DOHH2 (cell line): ENCODE results near the gene TPMT.

Source experiments
- H3F3A ChIP-seq: fragments of 200-600 bp; sonication (generic), shearing (Covaris generic); 2 replicates; pipeline ENCODE4 v1.6.0; 2016; ENCODE audit warnings: antibody characterized with exemption, mild to moderate bottlenecking; ENCODE audit not compliant: control insufficient read depth, insufficient read depth
- H3K27ac ChIP-seq: fragments of 200-600 bp; sonication (generic); 2 replicates; pipeline ENCODE4 v1.5.1; 2014; ENCODE audit warnings: low read depth, mild to moderate bottlenecking, low read length, moderate library complexity
- H3K27me3 ChIP-seq: fragments of 200-600 bp; sonication (generic); 2 replicates; pipeline ENCODE4 v1.6.1; 2014; ENCODE audit warnings: mild to moderate bottlenecking, low read length, mixed read lengths; ENCODE audit not compliant: control insufficient read depth
- H3K36me3 ChIP-seq: fragments of 200-600 bp; sonication (generic); 2 replicates; pipeline ENCODE4 v1.6.1; 2014; ENCODE audit warnings: mild to moderate bottlenecking, low read length, moderate library complexity, mixed read lengths; ENCODE audit not compliant: control insufficient read depth
- H3K4me1 ChIP-seq: fragments of 200-600 bp; sonication (generic); 2 replicates; pipeline ENCODE4 v1.6.1; 2014; ENCODE audit warnings: mild to moderate bottlenecking, low read length, mixed read lengths; ENCODE audit not compliant: control insufficient read depth
- H3K4me2 ChIP-seq: fragments of 200-600 bp; sonication (generic); 2 replicates; pipeline ENCODE4 v1.6.0; 2014; ENCODE audit warnings: mild to moderate bottlenecking, low read length, moderate library complexity
- H3K4me3 ChIP-seq: fragments of 200-600 bp; sonication (generic); 2 replicates; pipeline ENCODE4 v1.5.1; 2014; ENCODE audit warnings: mild to moderate bottlenecking, low read length, mixed read lengths
- H3K79me2 ChIP-seq: fragments of 200-600 bp; sonication (generic); 2 replicates; pipeline ENCODE4 v1.6.1; 2014; ENCODE audit warnings: mild to moderate bottlenecking, low read length, mixed read lengths; ENCODE audit not compliant: control insufficient read depth
- H3K9me2 ChIP-seq: fragments of 200-600 bp; sonication (generic); replicated peaks from 2 replicates; pipeline ENCODE4 v1.6.1; 2014; ENCODE audit warnings: mild to moderate bottlenecking, low read length, mixed read lengths; ENCODE audit not compliant: control insufficient read depth
- H3K9me3 ChIP-seq: fragments of 200-600 bp; sonication (generic); 2 replicates; pipeline ENCODE4 v1.6.1; 2014; ENCODE audit warnings: antibody characterized with exemption, low read length, mixed read lengths; ENCODE audit not compliant: control insufficient read depth, insufficient read depth
- H4K20me1 ChIP-seq: fragments of 200-600 bp; sonication (generic); 2 replicates; pipeline ENCODE4 v1.6.0; 2014; ENCODE audit warnings: low read depth, mild to moderate bottlenecking, antibody characterized with exemption, low read length, moderate library complexity; ENCODE audit not compliant: control insufficient read depth, insufficient read depth
- EZH2phosphoT487 ChIP-seq: fragments of 200-600 bp; sonication (generic); IDR thresholded peaks from 2 replicates; pipeline ENCODE4 v1.6.1; 2017; ENCODE audit warnings: borderline replicate concordance, mild to moderate bottlenecking, antibody characterized with exemption, low read length, moderate library complexity, mixed read lengths
- TF ChIP-seq, protein P1 (sequence below): fragments of 200-600 bp; sonication (generic); IDR thresholded peaks from one replicate; pipeline ENCODE4 v1.5.1; 2014; ENCODE audit warnings: antibody characterized with exemption, mild to moderate bottlenecking, low read depth, low read length; ENCODE audit not compliant: poor library complexity, severe bottlenecking

TPMT gene

DNA sequence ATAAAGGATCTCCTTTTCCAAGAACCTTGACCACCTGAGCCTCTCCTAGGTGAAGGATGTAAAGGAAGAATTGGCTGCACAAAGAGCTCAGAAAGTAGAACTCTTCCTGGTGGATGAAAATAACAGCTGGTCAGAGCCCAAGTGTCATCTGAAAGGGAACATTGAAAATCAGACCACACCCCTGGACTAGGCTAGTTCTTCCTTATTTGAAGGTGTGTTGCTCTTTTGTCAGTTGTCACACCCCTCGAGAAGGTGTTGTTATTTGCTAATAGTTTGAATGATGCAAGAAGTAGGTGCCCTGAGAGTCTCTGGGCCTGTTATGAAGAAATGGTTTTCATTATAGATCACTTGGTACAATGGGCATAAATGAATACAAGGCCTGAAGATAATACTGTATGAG, 63.5 kb downstream of the TPMT start:
- Histone ChIP-seq H3K36me3 (no peaks in the 10 kb centered on the region), H3K27ac (no peak overlapping the region), H3K27me3 (no peaks in the 10 kb centered on the region), H3K4me3 (no peak overlapping the region), H3K9me3 (no peaks in the 10 kb centered on the region), H3K79me2 (no peaks in the 10 kb centered on the region), H3K4me1 (no peaks in the 10 kb centered on the region), H3K4me2 (no peak overlapping the region), H4K20me1 (no peaks in the 10 kb centered on the region), H3K9me2 (no peaks in the 10 kb centered on the region), H3F3A (no peaks in the 10 kb centered on the region)
- TF ChIP-seq, protein P1, sequence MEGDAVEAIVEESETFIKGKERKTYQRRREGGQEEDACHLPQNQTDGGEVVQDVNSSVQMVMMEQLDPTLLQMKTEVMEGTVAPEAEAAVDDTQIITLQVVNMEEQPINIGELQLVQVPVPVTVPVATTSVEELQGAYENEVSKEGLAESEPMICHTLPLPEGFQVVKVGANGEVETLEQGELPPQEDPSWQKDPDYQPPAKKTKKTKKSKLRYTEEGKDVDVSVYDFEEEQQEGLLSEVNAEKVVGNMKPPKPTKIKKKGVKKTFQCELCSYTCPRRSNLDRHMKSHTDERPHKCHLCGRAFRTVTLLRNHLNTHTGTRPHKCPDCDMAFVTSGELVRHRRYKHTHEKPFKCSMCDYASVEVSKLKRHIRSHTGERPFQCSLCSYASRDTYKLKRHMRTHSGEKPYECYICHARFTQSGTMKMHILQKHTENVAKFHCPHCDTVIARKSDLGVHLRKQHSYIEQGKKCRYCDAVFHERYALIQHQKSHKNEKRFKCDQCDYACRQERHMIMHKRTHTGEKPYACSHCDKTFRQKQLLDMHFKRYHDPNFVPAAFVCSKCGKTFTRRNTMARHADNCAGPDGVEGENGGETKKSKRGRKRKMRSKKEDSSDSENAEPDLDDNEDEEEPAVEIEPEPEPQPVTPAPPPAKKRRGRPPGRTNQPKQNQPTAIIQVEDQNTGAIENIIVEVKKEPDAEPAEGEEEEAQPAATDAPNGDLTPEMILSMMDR: no peak
- no peak for TF ChIP-seq EZH2phosphoT487

DNA sequence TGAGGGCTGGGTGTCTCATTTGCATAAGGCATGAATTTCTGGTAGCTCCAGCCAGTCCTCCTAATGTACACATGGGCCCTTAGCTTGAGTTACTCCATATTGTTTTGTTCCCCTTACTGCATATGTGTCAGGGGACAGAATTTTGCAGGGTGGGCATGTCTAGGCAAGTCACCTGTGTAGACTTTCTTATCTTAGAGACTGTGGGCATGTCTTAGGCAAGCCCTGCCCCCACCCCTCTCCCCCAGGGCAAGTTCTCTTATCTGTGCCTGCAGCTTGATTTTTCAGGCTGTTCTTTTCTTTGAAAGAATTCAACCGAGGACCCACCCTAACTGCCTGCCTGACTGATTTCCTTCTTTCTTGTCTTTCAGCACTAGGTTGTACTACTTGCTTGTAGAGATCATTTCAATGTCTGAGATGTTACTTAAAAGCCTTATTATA, 64.5 kb downstream of the TPMT start:
- Histone ChIP-seq H3F3A (no peaks in the 10 kb centered on the region), H3K9me2 (no peaks in the 10 kb centered on the region), H3K27ac (no peak overlapping the region), H3K27me3 (no peaks in the 10 kb centered on the region), H4K20me1 (no peaks in the 10 kb centered on the region), H3K4me2 (no peak overlapping the region), H3K4me1 (no peaks in the 10 kb centered on the region), H3K4me3 (no peak overlapping the region), H3K36me3 (no peaks in the 10 kb centered on the region), H3K9me3 (no peaks in the 10 kb centered on the region), H3K79me2 (no peaks in the 10 kb centered on the region)
- TF ChIP-seq, protein P1: no peak
- TF ChIP-seq EZH2phosphoT487: no peak

DNA sequence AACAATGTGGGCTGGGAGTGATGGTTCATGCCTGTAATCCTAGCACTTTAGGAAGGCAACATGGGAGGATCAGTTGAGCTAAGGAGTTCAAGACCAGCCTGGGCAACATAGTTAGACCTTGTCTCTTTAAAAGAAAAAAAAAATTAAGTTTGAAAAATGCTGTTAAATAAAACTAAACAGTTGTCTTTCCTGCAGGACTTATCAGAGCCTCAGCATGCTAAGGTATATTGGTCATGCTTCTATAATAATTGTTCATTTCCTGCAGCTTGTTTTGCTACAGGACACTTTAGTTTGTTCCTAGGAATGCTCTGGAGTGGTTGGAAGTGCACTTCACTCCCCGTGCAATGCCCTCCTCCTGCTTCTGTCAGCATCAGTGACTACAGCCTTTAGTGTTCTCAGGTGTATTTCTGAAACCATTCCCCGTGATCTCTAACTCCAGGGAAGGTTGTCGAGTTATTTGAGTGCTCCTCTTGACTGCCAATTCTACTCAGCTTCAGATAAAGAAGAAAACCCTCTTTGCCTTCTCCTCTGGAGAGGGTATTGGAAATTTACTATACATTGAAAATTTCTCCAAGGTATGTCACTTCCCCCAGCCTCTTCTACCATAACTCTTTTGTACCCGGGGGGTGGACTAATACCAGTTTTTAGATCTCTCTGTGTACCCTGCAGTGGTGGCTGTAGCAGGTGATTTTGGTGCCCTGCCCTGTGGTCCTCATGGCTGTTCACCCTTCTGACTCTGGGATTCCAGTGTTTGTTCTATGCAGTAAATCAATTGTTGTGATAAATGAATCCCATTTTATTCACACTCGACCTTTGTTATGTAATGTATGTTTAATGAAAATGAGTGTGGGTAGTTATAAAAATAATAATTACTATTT, 66.2 kb downstream of the TPMT start:
- Histone ChIP-seq H3K4me2 (no peak overlapping the region), H3K27me3 (no peaks in the 10 kb centered on the region), H3K36me3 (no peaks in the 10 kb centered on the region), H3K9me2 (no peaks in the 10 kb centered on the region), H3K27ac (no peak overlapping the region), H3F3A (no peaks in the 10 kb centered on the region), H3K9me3 (no peaks in the 10 kb centered on the region), H3K79me2 (no peaks in the 10 kb centered on the region), H3K4me3 (no peak overlapping the region), H3K4me1 (no peaks in the 10 kb centered on the region), H4K20me1 (no peaks in the 10 kb centered on the region)
- TF ChIP-seq EZH2phosphoT487: no peak
- TF ChIP-seq, protein P1: no peak
